Midbrain (tissue), 1 donor: ENCODE results near the gene DRC3.
A peak's percentile ranks its signal among the peaks of the same experiment; 100 is the strongest.

ENCODE experiments used
- DNase-seq: peaks from one replicate; lab custom pipeline; 2025; lab: John Stamatoyannopoulos, UW

The DRC3 gene

GRCh38 chr17:17966399-17966798 lies 6.3 kb upstream of the DRC3 start:
- no peak for DNase-seq

GRCh38 chr17:17970699-17971430 lies 1.8 kb upstream of the DRC3 start:
- DNase-seq = no peak

GRCh38 chr17:17971431-17972125 lies 1.1 kb upstream of the DRC3 start:
- DNase-seq = peak; percentile 26

GRCh38 chr17:17972952-17973254 lies 241 bp downstream of the DRC3 start:
- no peak for DNase-seq

- DNase-seq = no peak
Observed at GRCh38 chr17:17975436-17975835, 2.8 kb downstream of the DRC3 start.

GRCh38 chr17:17976931-17977570 lies 4.4 kb downstream of the DRC3 start:
- DNase-seq = no peak

GRCh38 chr17:17978481-17979424 lies 6.1 kb downstream of the DRC3 start:
- DNase-seq = no peak

- no peak for DNase-seq
Observed at GRCh38 chr17:17979778-17980177, 7.1 kb downstream of the DRC3 start.

- DNase-seq = no peak
Observed at GRCh38 chr17:17981330-17981729, 8.7 kb downstream of the DRC3 start.

GRCh38 chr17:17982801-17983200 lies 10.1 kb downstream of the DRC3 start:
- no peak for DNase-seq

- DNase-seq = no peak
Observed at GRCh38 chr17:17983376-17983775, 10.7 kb downstream of the DRC3 start.

- no peak for DNase-seq
Observed at GRCh38 chr17:17983776-17984175, 11.1 kb downstream of the DRC3 start.

GRCh38 chr17:17985153-17985552 lies 12.5 kb downstream of the DRC3 start:
- DNase-seq = no peak

- DNase-seq = no peak
Observed at GRCh38 chr17:17985555-17985954, 12.9 kb downstream of the DRC3 start.

GRCh38 chr17:17987187-17987896 lies 14.7 kb downstream of the DRC3 start:
- DNase-seq = no peak

- no peak for DNase-seq
Observed at GRCh38 chr17:17987901-17988300, 15.2 kb downstream of the DRC3 start.

- no peak for DNase-seq
Observed at GRCh38 chr17:17988427-17988945, 15.8 kb downstream of the DRC3 start.

- no peak for DNase-seq
Observed at GRCh38 chr17:17989081-17989480, 16.4 kb downstream of the DRC3 start.

- DNase-seq = no peak
Observed at GRCh38 chr17:17989618-17990017, 17.0 kb downstream of the DRC3 start.

GRCh38 chr17:17990282-17990681 lies 17.6 kb downstream of the DRC3 start:
- DNase-seq = no peak

- DNase-seq = no peak
Observed at GRCh38 chr17:17993366-17993765, 20.7 kb downstream of the DRC3 start.
